Gastroesophageal sphincter (tissue), 3 donors: ENCODE measurements around the gene SDHAF2.

Source experiments
- CTCF ChIP-seq, 4 experiments: fragments of 200-600 bp in 2 of 4; fragments of 450-650 bp in 2 of 4; sonication (generic) in 1 of 4; IDR thresholded peaks; one replicate each; pipeline ENCODE4 v1.5.1; 2017 to 2019; ENCODE audit warnings: antibody characterized with exemption in 4 of 4, mild to moderate bottlenecking in 2 of 4, moderate library complexity in 2 of 4
- POLR2A ChIP-seq, 2 donors: fragments of 450-650 bp; IDR thresholded peaks; one replicate each; pipeline ENCODE4 v1.6.1; 2017; ENCODE audit warnings: antibody characterized with exemption in 2 of 2, mild to moderate bottlenecking in 2 of 2, moderate library complexity in 1 of 2
- POLR2AphosphoS5 ChIP-seq: sonication (generic); formaldehyde crosslinking; IDR thresholded peaks from one replicate; pipeline ENCODE4 v1.6.1; 2017; ENCODE audit warnings: antibody characterized with exemption

DNA sequence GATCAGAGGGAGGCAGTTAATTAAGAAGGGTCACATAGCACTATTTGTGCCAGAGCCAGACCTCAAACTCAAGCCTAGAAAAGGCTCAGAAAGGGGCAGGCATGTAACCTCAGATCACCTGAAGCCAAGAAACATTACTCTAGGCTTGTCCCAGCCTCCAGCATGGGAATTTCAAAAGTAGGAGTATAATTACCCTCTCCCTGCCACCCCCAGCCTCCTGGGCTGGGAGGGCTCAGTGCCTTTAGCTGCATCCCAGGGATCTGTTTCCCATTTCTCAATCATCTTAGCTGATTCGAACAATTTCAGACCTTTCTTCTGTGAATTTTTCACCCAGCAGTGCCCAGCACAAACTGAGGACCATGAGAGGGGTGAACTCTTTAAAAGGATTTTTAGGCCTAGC is 45.5 kb downstream of the SDHAF2 start:
- no peak for TF ChIP-seq CTCF (IDR thresholded peaks at IDR 0.05)
- TF ChIP-seq POLR2A (IDR thresholded peaks at IDR 0.05) = no peak
- no peak for TF ChIP-seq POLR2AphosphoS5
